Nephron (organoid): ENCODE results near the gene IRS1.
A peak's percentile ranks its signal among the peaks of the same experiment; 100 is the strongest.

Source experiments
- H3K27ac Mint-ChIP-seq, 3 experiments: 2 replicates each; pipeline ENCODE4 v1.8.0; 2020; ENCODE audit warnings: mixed read lengths in 3 of 3, mild to moderate bottlenecking in 2 of 3, moderate library complexity in 1 of 3
- H3K27me3 Mint-ChIP-seq: 2 replicates; pipeline ENCODE4 v1.8.0; 2021; ENCODE audit warnings: low read depth, mild to moderate bottlenecking, moderate library complexity, mixed read lengths
- H3K36me3 Mint-ChIP-seq: 2 replicates; pipeline ENCODE4 v1.8.0; 2020; ENCODE audit warnings: low read depth, mixed read lengths
- H3K4me1 Mint-ChIP-seq: 2 replicates; pipeline ENCODE4 v1.8.0; 2020; ENCODE audit warnings: mixed read lengths
- H3K4me3 Mint-ChIP-seq, 3 experiments: 2 replicates each; pipeline ENCODE4 v1.8.0; 2020; ENCODE audit warnings: mild to moderate bottlenecking in 3 of 3, mixed read lengths in 3 of 3, moderate library complexity in 2 of 3
- H3K9me3 Mint-ChIP-seq: 2 replicates; pipeline ENCODE4 v1.8.0; 2020; ENCODE audit warnings: mixed read lengths
- CTCF ChIP-seq, 3 experiments: fragments of 200-600 bp; sonication (generic); IDR thresholded peaks; one replicate each; pipeline ENCODE4 v1.5.0; 2021; ENCODE audit warnings: antibody characterized with exemption in 3 of 3; ENCODE audit not compliant: unreplicated experiment in 3 of 3

Gene IRS1

GRCh38 chr2:226725126-226725860, 74.3 kb downstream of the IRS1 start:
- peak overlapping the region; percentile 8 to 30 (median 25) for H3K4me3 Mint-ChIP-seq
- no peaks in the 10 kb centered on the region for H3K36me3 Mint-ChIP-seq
- peak overlapping the region; percentile 43 to 90 (median 72) for H3K27ac Mint-ChIP-seq

GRCh38 chr2:226721541-226721940, 78.1 kb downstream of the IRS1 start:
- H3K27me3 Mint-ChIP-seq, result no peaks in the 10 kb centered on the region

More at GRCh38 chr2:226725126-226725860, 74.3 kb downstream of the IRS1 start:
- TF ChIP-seq CTCF (IDR thresholded peaks at IDR 0.05; ENCODE audit: unreplicated experiment in 3 of 3), result no peak
- Mint-ChIP-seq H3K27me3 (no peaks in the 10 kb centered on the region), H3K9me3 (no peaks in the 10 kb centered on the region), H3K4me1 (peaks cover 28% of the 10 kb centered on the region)

GRCh38 chr2:226720948-226721347, 78.7 kb downstream of the IRS1 start:
- TF ChIP-seq CTCF (IDR thresholded peaks at IDR 0.05; ENCODE audit: unreplicated experiment in 3 of 3), result no peak
- H3K4me3 Mint-ChIP-seq, result no peak overlapping the region
- no peaks in the 10 kb centered on the region for H3K9me3 Mint-ChIP-seq
- H3K27me3 Mint-ChIP-seq, result no peaks in the 10 kb centered on the region
- peaks cover 14% of the 10 kb centered on the region for H3K4me1 Mint-ChIP-seq
- H3K27ac Mint-ChIP-seq, result peak overlapping the region in 2 of 3 experiments; percentile 2 to 4
- no peaks in the 10 kb centered on the region for H3K36me3 Mint-ChIP-seq

More at GRCh38 chr2:226721541-226721940, 78.1 kb downstream of the IRS1 start:
- Mint-ChIP-seq H3K4me1 (peaks cover 17% of the 10 kb centered on the region), H3K4me3 (peak overlapping the region in 1 of 3 experiments; percentile 35), H3K9me3 (no peaks in the 10 kb centered on the region), H3K27ac (no peak overlapping the region), H3K36me3 (no peaks in the 10 kb centered on the region)
- no peak for TF ChIP-seq CTCF (IDR thresholded peaks at IDR 0.05; ENCODE audit: unreplicated experiment in 3 of 3)

- Mint-ChIP-seq H3K9me3 (no peaks in the 10 kb centered on the region), H3K36me3 (no peaks in the 10 kb centered on the region), H3K27ac (no peak overlapping the region), H3K4me1 (peaks cover 5% of the 10 kb centered on the region), H3K4me3 (no peak overlapping the region), H3K27me3 (no peaks in the 10 kb centered on the region)
- TF ChIP-seq CTCF (IDR thresholded peaks at IDR 0.05; ENCODE audit: unreplicated experiment in 3 of 3), result no peak
These were observed 81.9 kb downstream of the IRS1 start for GRCh38 chr2:226717719-226718118.

GRCh38 chr2:226716126-226716525, 83.5 kb downstream of the IRS1 start:
- no peak for TF ChIP-seq CTCF (IDR thresholded peaks at IDR 0.05; ENCODE audit: unreplicated experiment in 3 of 3)
- Mint-ChIP-seq H3K27ac (no peak overlapping the region), H3K9me3 (no peaks in the 10 kb centered on the region), H3K4me1 (peaks cover 5% of the 10 kb centered on the region), H3K4me3 (no peak overlapping the region), H3K27me3 (no peaks in the 10 kb centered on the region), H3K36me3 (no peaks in the 10 kb centered on the region)
